CD14-positive monocyte (primary cell): ENCODE results near the gene PADI4. TPM values are rescaled to one million over a fixed set of nuclear protein-coding genes. Genes with fewer than 3 reads are reported as not detected.

ENCODE experiments used
- DNase-seq, 3 donors: peaks; one replicate each; pipeline ENCODE4 v3.0.0-alpha.2; 2011 to 2022
- H2AFZ ChIP-seq: 2 replicates; pipeline ENCODE4 v1.6.0; 2012; ENCODE audit warnings: mild to moderate bottlenecking, low read depth, low read length, inconsistent platforms; ENCODE audit not compliant: insufficient read depth, poor library complexity, severe bottlenecking
- H3K27ac ChIP-seq, 2 donors: 1 replicate in 1 of 2; 2 replicates in 1 of 2; pipeline ENCODE4 v1.5.1; 2012 to 2013; ENCODE audit warnings: low read length in 2 of 2, control low read depth in 1 of 2, inconsistent platforms in 1 of 2, low read depth in 1 of 2, mild to moderate bottlenecking in 1 of 2
- H3K27me3 ChIP-seq, 2 donors: one replicate each; pipeline versions ENCODE4 v1.6.0 to v1.6.1; 2011 to 2013; ENCODE audit warnings: low read length in 2 of 2; ENCODE audit not compliant: control insufficient read depth in 2 of 2, insufficient read depth in 2 of 2
- H3K36me3 ChIP-seq, 2 donors: replicated peaks in 1 of 2; 1 replicate in 1 of 2; 2 replicates in 1 of 2; pipeline versions ENCODE4 v1.5.1 to v1.6.1; 2012 to 2013; ENCODE audit warnings: low read length in 2 of 2, control low read depth in 1 of 2, inconsistent platforms in 1 of 2, mild to moderate bottlenecking in 1 of 2; ENCODE audit not compliant: insufficient read depth in 2 of 2, control insufficient read depth in 1 of 2
- H3K4me1 ChIP-seq, 2 donors: 1 replicate in 1 of 2; 2 replicates in 1 of 2; pipeline versions ENCODE4 v1.5.1 to v1.6.1; 2012 to 2013; ENCODE audit warnings: low read length in 2 of 2, control low read depth in 1 of 2, inconsistent platforms in 1 of 2, mild to moderate bottlenecking in 1 of 2, moderate library complexity in 1 of 2; ENCODE audit not compliant: insufficient read depth in 2 of 2, control insufficient read depth in 1 of 2
- H3K4me2 ChIP-seq: replicated peaks from 2 replicates; pipeline ENCODE3; 2012; ENCODE audit warnings: low read length, moderate library complexity, mild to moderate bottlenecking; ENCODE audit not compliant: poor library complexity, severe bottlenecking; ENCODE audit errors: extremely low read depth
- H3K4me3 ChIP-seq, 3 experiments: fragments of 200-600 bp in 1 of 3; sonication (generic) in 1 of 3; replicated peaks in 1 of 3; 1 replicate in 2 of 3; 2 replicates in 1 of 3; pipeline ENCODE4 v1.5.1; 2011 to 2013; ENCODE audit warnings: low read length in 3 of 3, mild to moderate bottlenecking in 3 of 3, control low read depth in 2 of 3, low read depth in 2 of 3, inconsistent platforms in 1 of 3, moderate library complexity in 1 of 3
- H3K79me2 ChIP-seq: 2 replicates; pipeline ENCODE4 v1.6.0; 2012; ENCODE audit warnings: mild to moderate bottlenecking, control low read depth, inconsistent platforms, low read length, moderate library complexity; ENCODE audit not compliant: insufficient read depth
- H3K9ac ChIP-seq: 2 replicates; pipeline ENCODE4 v1.6.0; 2017; ENCODE audit warnings: low read length, mild to moderate bottlenecking; ENCODE audit not compliant: insufficient read depth, poor library complexity, severe bottlenecking
- H3K9me3 ChIP-seq, 2 donors: replicated peaks in 1 of 2; 1 replicate in 1 of 2; 2 replicates in 1 of 2; pipeline versions ENCODE4 v1.5.1 to v1.6.1; 2012 to 2013; ENCODE audit warnings: low read length in 2 of 2, control low read depth in 1 of 2; ENCODE audit not compliant: control insufficient read depth in 1 of 2, insufficient read depth in 1 of 2
- H4K20me1 ChIP-seq: 2 replicates; pipeline ENCODE4 v1.6.0; 2012; ENCODE audit warnings: mild to moderate bottlenecking, low read length, control low read depth, moderate library complexity; ENCODE audit not compliant: insufficient read depth
- H3K27ac Mint-ChIP-seq, 7 donors: one replicate each; pipeline ENCODE4 v1.8.0; 2020; ENCODE audit warnings: mild to moderate bottlenecking in 7 of 7, mixed read lengths in 7 of 7, moderate library complexity in 6 of 7, inconsistent platforms in 2 of 7
- H3K27me3 Mint-ChIP-seq, 3 donors: one replicate each; pipeline ENCODE4 v1.8.0; 2021 to 2022; ENCODE audit warnings: low read depth in 3 of 3, mild to moderate bottlenecking in 3 of 3, mixed read lengths in 3 of 3, moderate library complexity in 3 of 3, inconsistent platforms in 1 of 3
- H3K36me3 Mint-ChIP-seq, 2 donors: one replicate each; pipeline ENCODE4 v1.8.0; 2020; ENCODE audit warnings: mixed read lengths in 2 of 2, inconsistent platforms in 1 of 2, mild to moderate bottlenecking in 1 of 2
- H3K4me1 Mint-ChIP-seq: one replicate; pipeline ENCODE4 v1.8.0; 2020; ENCODE audit warnings: mild to moderate bottlenecking, mixed read lengths
- H3K4me3 Mint-ChIP-seq, 2 donors: one replicate each; pipeline ENCODE4 v1.8.0; 2020; ENCODE audit warnings: mild to moderate bottlenecking in 2 of 2, mixed read lengths in 2 of 2, moderate library complexity in 1 of 2
- H3K9me3 Mint-ChIP-seq, 7 donors: one replicate each; pipeline ENCODE4 v1.8.0; 2020 to 2022; ENCODE audit warnings: mixed read lengths in 7 of 7, mild to moderate bottlenecking in 6 of 7, moderate library complexity in 6 of 7, inconsistent platforms in 2 of 7
- CTCF ChIP-seq: fragments of 200-600 bp; IDR thresholded peaks from one replicate; pipeline ENCODE4 v1.8.0; 2022; ENCODE audit warnings: antibody characterized with exemption, mild to moderate bottlenecking
- WGBS: methylation state at CpG from one replicate; pipeline ENCODE4 v1.1.5; 2013; ENCODE audit warnings: missing lambda C conversion rate; ENCODE audit not compliant: insufficient coverage; 5-methylcytosine and 5-hydroxymethylcytosine counted together
- intact Hi-C, 2 donors: fragments of 100-400 bp; cut with micrococcal nuclease; formaldehyde crosslinking; loops; one replicate each; pipeline versions ENCODE4 v1.15.0 to v1.15.1; 2023
- polyA plus RNA-seq, 3 donors: library from polyadenylated mRNA; depleted of rRNA in 1 of 3; unstranded in 2 of 3; stranded (reverse) in 1 of 3; fragments of 300-500 nt in 2 of 3; fragments of >200 nt in 1 of 3; fragmentation: Illumina TruSeq in 2 of 3; gene quantifications; 1 replicate in 2 of 3; 2 replicates in 1 of 3; pipeline ENCODE4 v1.2.3, GENCODE V29; 2012 to 2021

The PADI4 gene
- polyA plus RNA-seq, 3 donors: 160 to 356 (median 164) TPM

- Histone ChIP-seq H3K4me2 (no peak overlapping the region), H3K4me3 (no peak overlapping the region), H4K20me1 (peaks cover 12% of the 10 kb centered on the region), H3K36me3 (peaks cover 75 to 92% of the 10 kb centered on the region in 2 donors), H3K4me1 (no peaks in the 10 kb centered on the region), H2AFZ (no peak overlapping the region), H3K79me2 (no peaks in the 10 kb centered on the region), H3K27me3 (no peaks in the 10 kb centered on the region), H3K9ac (no peak overlapping the region), H3K9me3 (no peaks in the 10 kb centered on the region), H3K27ac (no peak overlapping the region)
- no peak for TF ChIP-seq CTCF
- H3K27ac Mint-ChIP-seq: peak overlapping the region in 1 of 7 donors; percentile 58
- peaks cover 0 to 8% (median 3%) of the 10 kb centered on the region in 7 donors for H3K9me3 Mint-ChIP-seq
- H3K4me1 Mint-ChIP-seq: peaks cover 1% of the 10 kb centered on the region
- H3K27me3 Mint-ChIP-seq: peaks cover 0 to 2% (median 1%) of the 10 kb centered on the region in 3 donors
- no peak overlapping the region for H3K4me3 Mint-ChIP-seq
- no peak for DNase-seq
- peaks cover 79 to 97% of the 10 kb centered on the region in 2 donors for H3K36me3 Mint-ChIP-seq
- 83% methylated on average over 3 of the region's 7 CpGs for WGBS
- intact Hi-C loops: loop anchor here in 1 of 2 donors (10.0 kb wide), 1 partner anchor 215 kb away; no protein-coding TSS in a partner anchor
Measured at GRCh38 chr1:17339521-17339920, 31.5 kb downstream of the PADI4 start.

GRCh38 chr1:17340358-17340757 lies 32.4 kb downstream of the PADI4 start:
- intact Hi-C loops: no loop called here
- no peak for DNase-seq
- Histone ChIP-seq H3K4me3 (no peak overlapping the region), H3K27me3 (no peaks in the 10 kb centered on the region), H3K9me3 (no peaks in the 10 kb centered on the region), H3K27ac (no peak overlapping the region), H3K9ac (no peak overlapping the region), H3K4me2 (no peak overlapping the region), H4K20me1 (peaks cover 10% of the 10 kb centered on the region), H2AFZ (no peak overlapping the region), H3K36me3 (peaks cover 75 to 93% of the 10 kb centered on the region in 2 donors), H3K79me2 (no peaks in the 10 kb centered on the region), H3K4me1 (no peaks in the 10 kb centered on the region)
- Mint-ChIP-seq H3K27ac (no peak overlapping the region), H3K4me3 (no peak overlapping the region), H3K36me3 (peaks cover 80 to 97% of the 10 kb centered on the region in 2 donors), H3K9me3 (peaks cover 0 to 8% (median 3%) of the 10 kb centered on the region in 7 donors), H3K27me3 (peaks cover 0 to 2% (median 1%) of the 10 kb centered on the region in 3 donors), H3K4me1 (peaks cover 1% of the 10 kb centered on the region)
- TF ChIP-seq CTCF: no peak
- WGBS: 100% methylated on average over 6 of the region's 8 CpGs
